Testis (tissue), 2 donors: ENCODE results near the gene EFNB1.

Experiments
- CTCF ChIP-seq, 3 experiments: fragments of 450-650 bp in 2 of 3; fragments of 200-600 bp in 1 of 3; sonication (generic) in 1 of 3; IDR thresholded peaks; one replicate each; pipeline ENCODE4 v1.5.1; 2016 to 2019; ENCODE audit warnings: antibody characterized with exemption in 3 of 3, mild to moderate bottlenecking in 2 of 3, moderate library complexity in 1 of 3
- POLR2A ChIP-seq: fragments of 450-650 bp; IDR thresholded peaks from one replicate; pipeline ENCODE4 v1.6.1; 2017; ENCODE audit warnings: antibody characterized with exemption, mild to moderate bottlenecking, moderate library complexity

GRCh38 chrX:68789966-68790365 is 38.9 kb upstream of the EFNB1 start:
- TF ChIP-seq POLR2A, result no peak
- TF ChIP-seq CTCF (IDR thresholded peaks at IDR 0.05), result no peak
